B cell (primary cell): ENCODE data around the gene ZSCAN20.

ENCODE experiments used
- EZH2 ChIP-seq: IDR thresholded peaks from 2 replicates; pipeline ENCODE4 v1.6.1; 2012; ENCODE audit warnings: borderline replicate concordance, low read depth, mild to moderate bottlenecking, moderate library complexity, low read length; ENCODE audit not compliant: insufficient read depth, poor library complexity, severe bottlenecking
- TF ChIP-seq, protein P1 (sequence below): fragments of 200-600 bp; IDR thresholded peaks from one replicate; pipeline ENCODE4 v1.8.0; 2022; ENCODE audit warnings: antibody characterized with exemption, mild to moderate bottlenecking

DNA sequence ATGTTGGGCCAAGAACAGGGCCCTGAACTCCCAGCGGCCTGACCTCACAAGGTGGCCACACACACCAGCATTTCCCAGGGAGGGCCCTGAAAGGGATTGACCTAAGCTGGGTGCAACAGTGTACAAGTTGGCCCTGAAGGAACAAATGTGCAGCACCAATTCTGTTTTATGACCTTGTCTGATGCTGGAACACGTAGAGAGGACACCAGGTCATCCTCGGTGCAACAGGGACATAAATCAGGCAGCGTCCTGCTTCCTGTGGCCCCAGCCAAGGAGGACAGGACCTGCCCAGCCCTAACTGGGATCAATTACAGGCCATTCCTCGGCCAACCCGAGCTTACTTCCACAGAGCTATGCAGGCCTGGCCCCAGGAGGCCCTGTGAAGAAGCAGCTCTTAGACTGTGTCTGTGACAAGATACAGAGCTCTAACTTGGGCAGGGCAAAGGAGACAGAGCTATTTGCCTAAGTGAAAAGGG, 28.7 kb upstream of the ZSCAN20 start:
- TF ChIP-seq, protein P1, sequence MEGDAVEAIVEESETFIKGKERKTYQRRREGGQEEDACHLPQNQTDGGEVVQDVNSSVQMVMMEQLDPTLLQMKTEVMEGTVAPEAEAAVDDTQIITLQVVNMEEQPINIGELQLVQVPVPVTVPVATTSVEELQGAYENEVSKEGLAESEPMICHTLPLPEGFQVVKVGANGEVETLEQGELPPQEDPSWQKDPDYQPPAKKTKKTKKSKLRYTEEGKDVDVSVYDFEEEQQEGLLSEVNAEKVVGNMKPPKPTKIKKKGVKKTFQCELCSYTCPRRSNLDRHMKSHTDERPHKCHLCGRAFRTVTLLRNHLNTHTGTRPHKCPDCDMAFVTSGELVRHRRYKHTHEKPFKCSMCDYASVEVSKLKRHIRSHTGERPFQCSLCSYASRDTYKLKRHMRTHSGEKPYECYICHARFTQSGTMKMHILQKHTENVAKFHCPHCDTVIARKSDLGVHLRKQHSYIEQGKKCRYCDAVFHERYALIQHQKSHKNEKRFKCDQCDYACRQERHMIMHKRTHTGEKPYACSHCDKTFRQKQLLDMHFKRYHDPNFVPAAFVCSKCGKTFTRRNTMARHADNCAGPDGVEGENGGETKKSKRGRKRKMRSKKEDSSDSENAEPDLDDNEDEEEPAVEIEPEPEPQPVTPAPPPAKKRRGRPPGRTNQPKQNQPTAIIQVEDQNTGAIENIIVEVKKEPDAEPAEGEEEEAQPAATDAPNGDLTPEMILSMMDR, result no peak
- TF ChIP-seq EZH2, result no peak
